Measurements from ENCODE around the gene FOS. TPM values are rescaled to one million over a fixed set of nuclear protein-coding genes. Genes with fewer than 3 reads are reported as not detected.

The FOS gene
- total RNA-seq, 6 donors from 2014 or later = 386 to 1,146 (median 633) TPM

DNA sequence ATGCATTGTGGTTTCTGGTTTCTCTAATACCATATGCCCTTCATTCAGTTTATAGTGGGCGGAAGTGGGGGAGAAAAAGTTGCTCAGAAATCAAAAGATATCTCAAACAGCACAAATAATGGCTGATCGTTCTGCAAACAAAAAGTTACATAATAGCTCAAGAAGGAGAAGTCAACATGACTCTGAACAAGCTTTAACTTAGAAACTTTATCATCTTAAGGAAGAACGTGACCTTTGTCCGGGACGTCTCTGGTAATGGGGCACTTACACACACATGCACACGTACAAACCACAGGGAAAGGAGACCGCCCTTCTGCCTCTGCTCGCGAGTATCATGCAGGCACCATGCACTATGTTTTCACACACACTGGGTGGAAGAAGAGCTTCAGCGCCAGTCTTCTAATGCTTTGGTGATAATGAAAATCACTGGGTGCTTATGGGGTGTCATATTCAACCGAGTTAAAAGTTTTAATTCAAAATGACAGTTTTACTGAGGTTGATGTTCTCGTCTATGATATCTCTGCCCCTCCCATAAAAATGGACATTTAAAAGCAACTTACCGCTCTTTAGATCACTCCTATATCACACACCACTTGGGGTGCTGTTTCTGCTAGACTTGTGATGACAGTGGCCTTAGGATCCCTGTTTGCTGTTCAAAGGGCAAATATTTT, 4.7 kb downstream of the FOS start:
- 57 to 69% methylated on average over 13 of the region's 13 CpGs for WGBS, 2 donors
- no peaks in the 10 kb centered on the region for H3K27me3 ChIP-seq
- TF ChIP-seq EP300 (IDR thresholded peaks at IDR 0.05) = peak in 2 of 4 donors; percentile 48 to 56
- TF ChIP-seq POLR2AphosphoS5 (IDR thresholded peaks at IDR 0.05) = peak; percentile 54 to 98
- TF ChIP-seq POLR2A (IDR thresholded peaks at IDR 0.05) = peak in 2 of 4 donors; percentile 40 to 58
- TF ChIP-seq, protein P1, sequence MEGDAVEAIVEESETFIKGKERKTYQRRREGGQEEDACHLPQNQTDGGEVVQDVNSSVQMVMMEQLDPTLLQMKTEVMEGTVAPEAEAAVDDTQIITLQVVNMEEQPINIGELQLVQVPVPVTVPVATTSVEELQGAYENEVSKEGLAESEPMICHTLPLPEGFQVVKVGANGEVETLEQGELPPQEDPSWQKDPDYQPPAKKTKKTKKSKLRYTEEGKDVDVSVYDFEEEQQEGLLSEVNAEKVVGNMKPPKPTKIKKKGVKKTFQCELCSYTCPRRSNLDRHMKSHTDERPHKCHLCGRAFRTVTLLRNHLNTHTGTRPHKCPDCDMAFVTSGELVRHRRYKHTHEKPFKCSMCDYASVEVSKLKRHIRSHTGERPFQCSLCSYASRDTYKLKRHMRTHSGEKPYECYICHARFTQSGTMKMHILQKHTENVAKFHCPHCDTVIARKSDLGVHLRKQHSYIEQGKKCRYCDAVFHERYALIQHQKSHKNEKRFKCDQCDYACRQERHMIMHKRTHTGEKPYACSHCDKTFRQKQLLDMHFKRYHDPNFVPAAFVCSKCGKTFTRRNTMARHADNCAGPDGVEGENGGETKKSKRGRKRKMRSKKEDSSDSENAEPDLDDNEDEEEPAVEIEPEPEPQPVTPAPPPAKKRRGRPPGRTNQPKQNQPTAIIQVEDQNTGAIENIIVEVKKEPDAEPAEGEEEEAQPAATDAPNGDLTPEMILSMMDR (IDR thresholded peaks at IDR 0.05) = peak in 2 of 6 experiments; percentile 11 to 47
- peak overlapping the region; percentile 74 to 99 (median 90) for H3K27ac ChIP-seq
- ATAC-seq (ENCODE audit: low FRiP score in 2 of 2) = peak; percentile 7 to 38
- H3K36me3 ChIP-seq = peaks cover 6 to 31% (median 21%) of the 10 kb centered on the region in 4 donors
- H3K4me1 ChIP-seq = peaks cover 20 to 39% (median 29%) of the 10 kb centered on the region in 4 donors
- H3K9me3 ChIP-seq = no peaks in the 10 kb centered on the region
- no peak overlapping the region for H3K4me3 ChIP-seq
- peak in 1 of 2 donors; percentile 75 for DNase-seq

DNA sequence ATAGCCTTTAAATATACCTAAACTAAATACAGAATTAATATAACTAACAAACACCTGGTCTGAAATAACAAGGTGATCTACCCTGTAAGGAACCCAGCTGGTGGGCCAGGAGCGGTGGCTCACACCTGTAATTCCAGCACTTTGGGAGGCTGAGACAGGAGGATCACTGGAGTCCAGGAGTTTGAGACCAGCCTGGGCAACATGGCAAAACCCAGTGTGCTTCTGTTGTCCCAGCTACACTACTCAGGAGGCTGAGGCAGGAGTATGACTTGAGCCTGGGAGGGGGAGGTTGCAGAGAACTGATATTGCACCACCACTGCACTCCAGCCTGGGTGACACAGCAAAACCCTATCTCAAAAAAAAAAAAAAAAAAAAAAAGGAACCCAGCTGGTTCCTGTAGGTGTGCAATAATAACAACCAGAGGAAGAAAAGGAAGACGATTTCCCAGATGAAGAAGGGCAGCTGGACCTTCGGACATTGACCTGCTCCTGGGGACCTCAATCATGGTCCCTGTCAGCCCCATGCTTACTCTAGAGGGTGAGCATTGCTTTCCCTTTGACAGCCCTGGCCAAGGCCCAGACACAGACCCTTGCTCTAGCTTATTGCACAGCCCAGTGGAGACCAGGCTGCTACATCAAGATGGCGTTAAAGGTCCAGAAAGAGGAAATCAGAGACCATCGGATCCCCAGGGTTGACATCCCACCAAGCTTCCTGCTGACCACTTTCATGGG, 5.4 kb downstream of the FOS start:
- Histone ChIP-seq H3K9me3 (no peaks in the 10 kb centered on the region), H3K27me3 (no peaks in the 10 kb centered on the region), H3K27ac (peak overlapping the region; percentile 74 to 99 (median 90)), H3K36me3 (peaks cover 6 to 31% (median 21%) of the 10 kb centered on the region in 4 donors), H3K4me1 (peaks cover 20 to 39% (median 30%) of the 10 kb centered on the region in 4 donors), H3K4me3 (no peak overlapping the region)
- TF ChIP-seq POLR2AphosphoS5 (IDR thresholded peaks at IDR 0.05) (peak; percentile 67 to 74), POLR2A (IDR thresholded peaks at IDR 0.05) (peak in 2 of 4 donors; percentile 23 to 27)
- TF ChIP-seq, protein P1 (IDR thresholded peaks at IDR 0.05) = no peak
- 68 to 70% methylated on average over 5 of the region's 5 CpGs for WGBS, 2 donors
- DNase-seq = peak in 1 of 2 donors; percentile 86
- ATAC-seq (ENCODE audit: low FRiP score in 2 of 2) = peak; percentile 45 to 76

DNA sequence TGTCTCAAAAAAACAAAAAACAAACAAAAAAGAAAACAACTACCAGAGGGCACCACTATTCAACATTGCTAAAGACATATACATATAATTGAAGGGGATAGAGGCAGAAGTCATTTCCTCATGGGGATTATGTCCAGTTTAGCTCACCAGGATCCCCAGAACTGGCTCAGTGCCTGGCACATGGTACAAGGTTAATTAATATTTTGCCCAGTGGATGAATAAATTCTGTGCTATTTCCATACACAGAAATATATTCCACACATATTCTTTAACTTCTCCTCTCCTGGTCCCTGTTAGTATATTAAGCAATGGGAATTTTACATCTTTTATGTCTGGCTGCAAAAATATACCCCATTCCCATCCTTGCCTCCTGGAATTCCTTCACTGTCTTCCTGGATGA, 6.7 kb downstream of the FOS start:
- H3K4me3 ChIP-seq = no peak overlapping the region
- DNase-seq (no peak), ATAC-seq (ENCODE audit: low FRiP score in 2 of 2) (no peak)
- H3K27me3 ChIP-seq = no peaks in the 10 kb centered on the region
- H3K4me1 ChIP-seq = peaks cover 14 to 28% (median 25%) of the 10 kb centered on the region in 4 donors
- H3K9me3 ChIP-seq = no peaks in the 10 kb centered on the region
- H3K27ac ChIP-seq = peak overlapping the region in 1 of 4 donors; percentile 98
- H3K36me3 ChIP-seq = peaks cover 6 to 22% (median 13%) of the 10 kb centered on the region in 4 donors
- no peak for TF ChIP-seq POLR2A (IDR thresholded peaks at IDR 0.05)
- no peak for TF ChIP-seq EP300 (IDR thresholded peaks at IDR 0.05)
- TF ChIP-seq, protein P1 (IDR thresholded peaks at IDR 0.05) = no peak
- TF ChIP-seq POLR2AphosphoS5 (IDR thresholded peaks at IDR 0.05) = no peak

DNA sequence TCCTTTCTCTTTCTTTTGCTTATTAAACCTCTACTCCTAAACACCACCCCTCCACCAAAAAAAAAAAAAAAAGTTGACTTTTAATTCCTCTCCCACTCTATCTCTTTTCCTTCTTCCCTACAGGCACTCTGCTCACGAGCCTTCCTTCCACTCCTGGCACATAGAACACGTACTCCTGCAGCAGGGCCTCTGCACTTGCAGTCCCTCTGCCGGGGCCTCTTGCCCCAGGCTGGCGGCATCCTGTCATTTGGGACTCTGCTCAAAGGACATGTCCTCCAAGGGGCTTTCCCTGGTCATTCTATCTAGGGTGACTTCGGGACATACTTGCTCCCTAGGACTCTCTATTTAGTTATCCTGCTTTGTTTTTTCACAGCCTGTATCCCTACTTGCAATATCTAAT, 7.7 kb downstream of the FOS start:
- no peak overlapping the region for H3K27ac ChIP-seq
- DNase-seq (peak in 1 of 2 donors; percentile 55), ATAC-seq (ENCODE audit: low FRiP score in 2 of 2) (no peak)
- 47 to 48% methylated on average over 5 of the region's 5 CpGs for WGBS, 2 donors
- no peaks in the 10 kb centered on the region for H3K27me3 ChIP-seq
- H3K9me3 ChIP-seq = no peaks in the 10 kb centered on the region
- no peak overlapping the region for H3K4me3 ChIP-seq
- peaks cover under 1 to 12% (median 3%) of the 10 kb centered on the region in 4 donors for H3K36me3 ChIP-seq
- TF ChIP-seq EP300 (IDR thresholded peaks at IDR 0.05) (no peak), POLR2A (IDR thresholded peaks at IDR 0.05) (no peak), POLR2AphosphoS5 (IDR thresholded peaks at IDR 0.05) (no peak)
- TF ChIP-seq, protein P1 (IDR thresholded peaks at IDR 0.05) = no peak
- H3K4me1 ChIP-seq = peaks cover 4 to 20% (median 17%) of the 10 kb centered on the region in 4 donors
